ENCODE data around the gene DPH5. TPM values are rescaled to one million over a fixed set of nuclear protein-coding genes. Genes with fewer than 3 reads are reported as not detected.

Gene DPH5
- total RNA-seq, result 10.5 and 50.7 TPM in 2 replicates

GRCh38 chr1:101025657-101026429 lies at the start of gene DPH5:
Gene DPH5 (minus strand): TSS chr1:101025784. CDS start chr1:101025443, 341 bp downstream.

Other genes with a start within 250 kb of the DPH5 start
- 15.7 and 17.5 TPM in 2 replicates for gene EXTL2, start 130.9 kb downstream of the DPH5 start, total RNA-seq
- 21.1 and 37.3 TPM in 2 replicates for gene SLC30A7, start 129.7 kb downstream of the DPH5 start, total RNA-seq
- 8.4 and 12.3 TPM in 2 replicates for gene S1PR1, start 211.2 kb upstream of the DPH5 start, total RNA-seq